Ovary (tissue), 9 donors: ENCODE results near the gene ZCCHC2. TPM values are rescaled to one million over a fixed set of nuclear protein-coding genes. Genes with fewer than 3 reads are reported as not detected.

Experiments used
- DNase-seq, 5 donors: peaks; one replicate each; pipeline ENCODE4 v3.0.0-alpha.2; 2019 to 2020
- H3K27ac ChIP-seq, 2 donors: fragments of 200-600 bp; one replicate each; pipeline versions ENCODE4 v1.5.1 to v1.8.0; 2019 to 2022
- H3K27me3 ChIP-seq: fragments of 200-600 bp; one replicate; pipeline ENCODE4 v1.8.0; 2022
- H3K36me3 ChIP-seq: fragments of 200-600 bp; sonication (generic); one replicate; pipeline ENCODE4 v1.5.1; 2019
- H3K4me1 ChIP-seq: one replicate; pipeline ENCODE4 v1.8.1; 2013; ENCODE audit warnings: mild to moderate bottlenecking, moderate library complexity; ENCODE audit not compliant: insufficient read depth
- H3K4me3 ChIP-seq: fragments of 200-600 bp; sonication (generic); one replicate; pipeline ENCODE4 v1.5.1; 2017
- H3K9me3 ChIP-seq, 2 donors: fragments of 200-600 bp in 1 of 2; sonication (generic) in 1 of 2; one replicate each; pipeline versions ENCODE4 v1.5.1 to v1.8.1; 2013 to 2019; ENCODE audit warnings: mild to moderate bottlenecking in 1 of 2, moderate library complexity in 1 of 2
- CTCF ChIP-seq, 3 donors: fragments of 450-650 bp in 2 of 3; fragments of 200-600 bp in 1 of 3; IDR thresholded peaks; one replicate each; pipeline versions ENCODE4 v1.5.1 to v1.8.0; 2016 to 2022; ENCODE audit warnings: antibody characterized with exemption in 3 of 3, mild to moderate bottlenecking in 1 of 3
- EP300 ChIP-seq: sonication (generic); formaldehyde crosslinking; IDR thresholded peaks from one replicate; pipeline ENCODE4 v1.6.1; 2017; ENCODE audit warnings: antibody characterized with exemption
- POLR2A ChIP-seq: fragments of 450-650 bp; IDR thresholded peaks from one replicate; pipeline ENCODE4 v1.6.1; 2017; ENCODE audit warnings: antibody characterized with exemption, mild to moderate bottlenecking, moderate library complexity
- WGBS, 3 donors: extraction: QIAGEN DNeasy Blood & Tissue Kit in 1 of 3; methylation state at CpG; one replicate each; pipeline versions ENCODE4 v1.1.5 to v1.1.7; 2013 to 2017; 5-methylcytosine and 5-hydroxymethylcytosine counted together
- intact Hi-C, 4 donors: fragments of 100-400 bp; cut with DNase I; formaldehyde crosslinking; loops; one replicate each; pipeline versions ENCODE4 v1.11.0 to v1.15.1; 2022 to 2023
- polyA plus RNA-seq, 2 donors: library from polyadenylated mRNA; stranded (reverse); fragments of 200-250 nt in 1 of 2; fragments of 350-450 nt in 1 of 2; fragmentation: Illumina TruSeq in 1 of 2; extraction: RNeasy Lipid Tissue Mini Kit (QIAGEN cat#74804) in 1 of 2; gene quantifications; one replicate each; pipeline ENCODE4 v1.2.3, GENCODE V29; 2013 to 2014
- total RNA-seq, 7 donors: library from RNA; depleted of rRNA in 2 of 7; stranded (reverse); fragments of >200 nt in 2 of 7; fragmentation: NEBNext Ultra II Directional in 3 of 7; extraction: Animal tissue kit (Norgen Biotek cat#: 25700) in 3 of 7; gene quantifications; one replicate each; pipeline versions ENCODE4 v1.1.0 to v1.2.4, GENCODE V29; 2016 to 2023
- donor health status: DM: no; HTN: no; CAD: no; lungs with moderate emphysema.
- donor health status: DM: no; HTN: no; CAD: no.
- donor health status: Bipolar disorder and iron deficiency.
- donor health status: DM: yes; HTN: yes; CAD: no.
- donor health status: DM: no; HTN: no; CAD: no.
- donor health status: DM: yes; HTN: yes; CAD: no.

ZCCHC2 gene
- total and polyA plus RNA-seq, 9 donors: 7.7 to 24.5 (median 21.9) TPM

GRCh38 chr18:62602706-62603105, 79.9 kb downstream of the ZCCHC2 start:
- Histone ChIP-seq H3K4me1 (no peaks in the 10 kb centered on the region), H3K4me3 (no peak overlapping the region), H3K9me3 (no peaks in the 10 kb centered on the region), H3K36me3 (no peaks in the 10 kb centered on the region), H3K27me3 (no peaks in the 10 kb centered on the region), H3K27ac (no peak overlapping the region)
- TF ChIP-seq EP300 (no peak), CTCF (IDR thresholded peaks at IDR 0.05) (no peak), POLR2A (no peak)
- intact Hi-C loops: no loop called here
- DNase-seq: no peak
- WGBS, 3 donors: 91 to 94% (median 93%) methylated on average over 8 of the region's 8 CpGs

- no peak for TF ChIP-seq CTCF (IDR thresholded peaks at IDR 0.05)
- TF ChIP-seq POLR2A: no peak
- no peak for TF ChIP-seq EP300
- no peaks in the 10 kb centered on the region for H3K9me3 ChIP-seq
- no peaks in the 10 kb centered on the region for H3K27me3 ChIP-seq
- WGBS, 3 donors: 79 to 89% (median 88%) methylated on average over 6 of the region's 6 CpGs
- no peak overlapping the region for H3K27ac ChIP-seq
- intact Hi-C loops: no loop called here
- DNase-seq: no peak
- H3K36me3 ChIP-seq: no peaks in the 10 kb centered on the region
- H3K4me3 ChIP-seq: no peak overlapping the region
- H3K4me1 ChIP-seq: no peaks in the 10 kb centered on the region
Observed at GRCh38 chr18:62603211-62603610, 80.4 kb downstream of the ZCCHC2 start.

- Histone ChIP-seq H3K4me1 (no peaks in the 10 kb centered on the region), H3K27me3 (no peaks in the 10 kb centered on the region)
Observed at GRCh38 chr18:62603979-62604378, 81.2 kb downstream of the ZCCHC2 start.

GRCh38 chr18:62605685-62606084, 82.9 kb downstream of the ZCCHC2 start:
- 89 to 90% (median 90%) methylated on average over 12 of the region's 12 CpGs for WGBS, 3 donors
- H3K4me1 ChIP-seq: peaks cover 1% of the 10 kb centered on the region
- H3K27me3 ChIP-seq: no peaks in the 10 kb centered on the region
- H3K4me3 ChIP-seq: no peak overlapping the region
- H3K27ac ChIP-seq: no peak overlapping the region
- no peaks in the 10 kb centered on the region for H3K9me3 ChIP-seq
- intact Hi-C loops: no loop called here
- TF ChIP-seq POLR2A: no peak
- TF ChIP-seq CTCF (IDR thresholded peaks at IDR 0.05): no peak
- TF ChIP-seq EP300: no peak
- H3K36me3 ChIP-seq: no peaks in the 10 kb centered on the region
- DNase-seq: no peak

More at GRCh38 chr18:62603979-62604378, 81.2 kb downstream of the ZCCHC2 start:
- Histone ChIP-seq H3K9me3 (no peaks in the 10 kb centered on the region), H3K4me3 (no peak overlapping the region), H3K27ac (no peak overlapping the region), H3K36me3 (no peaks in the 10 kb centered on the region)
- WGBS, 3 donors: 77 to 83% (median 82%) methylated on average over 13 of the region's 13 CpGs
- no peak for DNase-seq
- TF ChIP-seq POLR2A (no peak), CTCF (IDR thresholded peaks at IDR 0.05) (no peak), EP300 (no peak)
- intact Hi-C loops: no loop called here

- Histone ChIP-seq H3K27me3 (no peaks in the 10 kb centered on the region), H3K27ac (no peak overlapping the region), H3K4me3 (no peak overlapping the region), H3K4me1 (peaks cover 1% of the 10 kb centered on the region), H3K36me3 (no peaks in the 10 kb centered on the region), H3K9me3 (no peaks in the 10 kb centered on the region)
- intact Hi-C loops: no loop called here
- TF ChIP-seq EP300: no peak
- no peak for TF ChIP-seq CTCF (IDR thresholded peaks at IDR 0.05)
- no peak for TF ChIP-seq POLR2A
- 83 to 92% (median 87%) methylated on average over 3 of the region's 3 CpGs for WGBS, 3 donors
- DNase-seq: no peak
Observed at GRCh38 chr18:62606106-62606505, 83.3 kb downstream of the ZCCHC2 start.
